Aorta (tissue), 5 donors: ENCODE data around the gene ACTR6. TPM values are rescaled to one million over a fixed set of nuclear protein-coding genes. Genes with fewer than 3 reads are reported as not detected.
"Not testable (repeated sequence)": the region's sequence is repeated elsewhere in the genome, so short reads cannot be mapped to it uniquely, and the experiment has no call there.

ENCODE experiments used
- ATAC-seq: fragments of 200-7000 bp; cut with Tn5 transposase; one replicate; pipeline ENCODE4 v1.9.1; 2022; ENCODE audit warnings: moderate library complexity; ENCODE audit not compliant: low FRiP score
- DNase-seq, 2 donors: peaks; one replicate each; pipeline ENCODE4 v3.0.0-alpha.2; 2020
- H3K27ac ChIP-seq, 2 donors: one replicate each; pipeline ENCODE4 v1.5.1; 2013; ENCODE audit warnings: low read length in 2 of 2, mild to moderate bottlenecking in 2 of 2, moderate library complexity in 2 of 2, control low read depth in 1 of 2, inconsistent platforms in 1 of 2, low read depth in 1 of 2
- H3K27me3 ChIP-seq, 2 donors: one replicate each; pipeline ENCODE4 v1.6.1; 2013; ENCODE audit warnings: control low read depth in 1 of 2, low read length in 1 of 2, mild to moderate bottlenecking in 1 of 2, moderate library complexity in 1 of 2; ENCODE audit not compliant: insufficient read depth in 2 of 2, control insufficient read depth in 1 of 2
- H3K36me3 ChIP-seq, 2 donors: one replicate each; pipeline ENCODE4 v1.6.1; 2013; ENCODE audit warnings: control low read depth in 1 of 2, low read length in 1 of 2, mild to moderate bottlenecking in 1 of 2; ENCODE audit not compliant: insufficient read depth in 2 of 2, control insufficient read depth in 1 of 2
- H3K4me1 ChIP-seq, 2 donors: one replicate each; pipeline ENCODE4 v1.6.1; 2013; ENCODE audit warnings: low read length in 2 of 2, control low read depth in 1 of 2, mild to moderate bottlenecking in 1 of 2, moderate library complexity in 1 of 2; ENCODE audit not compliant: insufficient read depth in 2 of 2, control insufficient read depth in 1 of 2
- H3K4me3 ChIP-seq, 2 donors: one replicate each; pipeline ENCODE4 v1.5.1; 2013; ENCODE audit warnings: low read length in 2 of 2, control low read depth in 1 of 2, mild to moderate bottlenecking in 1 of 2
- H3K9me3 ChIP-seq: one replicate; pipeline ENCODE4 v1.6.1; 2013; ENCODE audit warnings: mild to moderate bottlenecking, low read length; ENCODE audit not compliant: control insufficient read depth
- WGBS, 2 donors: extraction: QIAGEN DNeasy Blood & Tissue Kit; methylation state at CpG; one replicate each; pipeline ENCODE4 v1.1.7; 2013; 5-methylcytosine and 5-hydroxymethylcytosine counted together
- intact Hi-C, 2 donors: fragments of 100-400 bp; cut with DNase I; formaldehyde crosslinking; loops; one replicate each; pipeline versions ENCODE4 v1.14.2 to v1.15.0; 2022
- polyA plus RNA-seq, 2 donors: library from polyadenylated mRNA; stranded (reverse); fragments of 200-250 nt; gene quantifications; one replicate each; pipeline ENCODE4 v1.2.3, GENCODE V29; 2013
- total RNA-seq, 2 donors: library from RNA; stranded (reverse); fragmentation: NEBNext Ultra II Directional; extraction: Animal tissue kit (Norgen Biotek cat#: 25700); gene quantifications; one replicate each; pipeline ENCODE4 v1.2.1, GENCODE V29; 2021
- donor health status: healthy with polysubstance abuse.
- donor health status: Bipolar disorder and iron deficiency.
- donor health status: DM: no; HTN: no; CAD: no.
- donor health status: DM: no; HTN: no; CAD: no.
- donor health status: DM: yes; HTN: yes; CAD: no.

The ACTR6 gene
- total and polyA plus RNA-seq, 4 donors = 21.4 to 37.7 (median 22.8) TPM

GRCh38 chr12:100174495-100174894 is 26.1 kb upstream of the ACTR6 start:
- DNase-seq (no peak), ATAC-seq (no peak)
- intact Hi-C loops = no loop called here

GRCh38 chr12:100176493-100176892 is 24.1 kb upstream of the ACTR6 start:
- intact Hi-C loops, ATAC-seq, H3K4me1 ChIP-seq, H3K4me3 ChIP-seq, DNase-seq, H3K9me3 ChIP-seq, H3K27ac ChIP-seq, H3K27me3 ChIP-seq, H3K36me3 ChIP-seq: not testable (repeated sequence)
- WGBS, 2 donors = 96 to 97% methylated on average over 8 of the region's 8 CpGs

More at GRCh38 chr12:100174495-100174894, 26.1 kb upstream of the ACTR6 start:
- no peaks in the 10 kb centered on the region for H3K27me3 ChIP-seq
- H3K9me3 ChIP-seq = no peaks in the 10 kb centered on the region
- peaks cover 0 to 2% of the 10 kb centered on the region in 2 donors for H3K36me3 ChIP-seq
- H3K27ac ChIP-seq = no peak overlapping the region
- H3K4me3 ChIP-seq = no peak overlapping the region
- no peaks in the 10 kb centered on the region for H3K4me1 ChIP-seq

GRCh38 chr12:100179252-100179651 is 21.4 kb upstream of the ACTR6 start:
- ATAC-seq (no peak), DNase-seq (no peak)
- Histone ChIP-seq H3K4me3 (no peak overlapping the region), H3K36me3 (no peaks in the 10 kb centered on the region), H3K27me3 (no peaks in the 10 kb centered on the region), H3K27ac (no peak overlapping the region), H3K9me3 (no peaks in the 10 kb centered on the region), H3K4me1 (no peaks in the 10 kb centered on the region)
- WGBS, 2 donors = 89 to 92% methylated on average over 2 of the region's 2 CpGs
- intact Hi-C loops = no loop called here

- peaks cover 0 to 4% of the 10 kb centered on the region in 2 donors for H3K4me1 ChIP-seq
- WGBS, 2 donors = 88 to 89% methylated on average over 8 of the region's 8 CpGs
- H3K27me3 ChIP-seq = no peaks in the 10 kb centered on the region
- intact Hi-C loops = no loop called here
- no peaks in the 10 kb centered on the region for H3K9me3 ChIP-seq
- H3K4me3 ChIP-seq = no peak overlapping the region
- H3K36me3 ChIP-seq = no peaks in the 10 kb centered on the region
- ATAC-seq (no peak), DNase-seq (no peak)
- H3K27ac ChIP-seq = peak overlapping the region in 1 of 2 donors; percentile 79
Observed at GRCh38 chr12:100184549-100185145, 16.0 kb upstream of the ACTR6 start.

GRCh38 chr12:100185361-100185894 is 15.2 kb upstream of the ACTR6 start:
- Histone ChIP-seq H3K4me1 (peaks cover 0 to 4% of the 10 kb centered on the region in 2 donors), H3K9me3 (no peaks in the 10 kb centered on the region), H3K27me3 (no peaks in the 10 kb centered on the region), H3K36me3 (no peaks in the 10 kb centered on the region), H3K4me3 (no peak overlapping the region), H3K27ac (peak overlapping the region; percentile 31 to 79)
- WGBS, 2 donors = 7 to 10% methylated on average over 5 of the region's 5 CpGs
- DNase-seq = no peak
- intact Hi-C loops = no loop called here
- ATAC-seq = peak; percentile 30

GRCh38 chr12:100186071-100186470 is 14.5 kb upstream of the ACTR6 start:
- H3K4me3 ChIP-seq = no peak overlapping the region

GRCh38 chr12:100187068-100187467 is 13.5 kb upstream of the ACTR6 start:
- H3K36me3 ChIP-seq = no peaks in the 10 kb centered on the region
- H3K27me3 ChIP-seq = no peaks in the 10 kb centered on the region
- intact Hi-C loops = no loop called here

More at GRCh38 chr12:100186071-100186470, 14.5 kb upstream of the ACTR6 start:
- H3K27me3 ChIP-seq = no peaks in the 10 kb centered on the region
- ATAC-seq = no peak
- WGBS, 2 donors = 2 to 5% methylated on average over 6 of the region's 6 CpGs
- intact Hi-C loops = no loop called here
- H3K36me3 ChIP-seq = no peaks in the 10 kb centered on the region
- peaks cover 0 to 4% of the 10 kb centered on the region in 2 donors for H3K4me1 ChIP-seq
- H3K9me3 ChIP-seq = no peaks in the 10 kb centered on the region
- no peak for DNase-seq
- peak overlapping the region in 1 of 2 donors; percentile 70 for H3K27ac ChIP-seq

GRCh38 chr12:100187857-100188519 is 12.6 kb upstream of the ACTR6 start:
- 93 to 98% methylated on average over 5 of the region's 5 CpGs for WGBS, 2 donors
- no peaks in the 10 kb centered on the region for H3K36me3 ChIP-seq
- H3K4me1 ChIP-seq = peaks cover 0 to 4% of the 10 kb centered on the region in 2 donors
- H3K27me3 ChIP-seq = no peaks in the 10 kb centered on the region
- ATAC-seq (no peak), DNase-seq (no peak)
- H3K27ac ChIP-seq = no peak overlapping the region
- H3K9me3 ChIP-seq = no peaks in the 10 kb centered on the region
- H3K4me3 ChIP-seq = no peak overlapping the region
- intact Hi-C loops = no loop called here

More at GRCh38 chr12:100187068-100187467, 13.5 kb upstream of the ACTR6 start:
- DNase-seq (no peak), ATAC-seq (no peak)
- Histone ChIP-seq H3K27ac (no peak overlapping the region), H3K4me3 (no peak overlapping the region), H3K4me1 (peaks cover 0 to 4% of the 10 kb centered on the region in 2 donors), H3K9me3 (no peaks in the 10 kb centered on the region)
- WGBS, 2 donors = 88 to 90% methylated on average over 5 of the region's 5 CpGs
